GM18505 (cell line): ENCODE data around the gene CTDSPL.

Experiments
- ATAC-seq: cut with Tn5 transposase; IDR thresholded peaks from one replicate; pipeline ENCODE4 v1.9.1; 2021; ENCODE audit not compliant: unreplicated experiment
- POLR2A ChIP-seq: IDR thresholded peaks from 4 replicates; pipeline ENCODE4 v1.6.1; 2011; ENCODE audit warnings: borderline replicate concordance; ENCODE audit not compliant: insufficient read depth, insufficient read length; ENCODE audit errors: extremely low read depth

Gene CTDSPL

DNA sequence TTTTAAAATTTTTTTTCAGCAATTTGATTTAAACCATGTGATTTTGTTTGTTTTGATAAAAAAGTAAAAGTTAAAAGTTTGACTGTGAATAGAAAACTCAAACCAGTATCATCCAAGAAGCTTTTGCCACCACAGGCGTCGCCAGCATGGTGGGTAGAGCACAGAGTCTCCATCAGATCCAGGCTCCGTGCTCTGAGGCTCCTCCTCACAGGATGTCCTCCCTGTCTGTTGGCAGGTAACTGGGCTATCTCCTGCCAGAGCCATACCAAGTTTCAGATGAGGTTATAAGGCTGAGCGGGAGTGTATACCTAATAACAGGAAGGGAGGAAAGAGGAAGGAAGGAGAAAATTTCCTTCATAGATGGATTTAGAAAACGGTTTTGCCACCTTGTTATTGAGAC is 28.8 kb downstream of the CTDSPL start:
- no peak for ATAC-seq
- TF ChIP-seq POLR2A = no peak

- TF ChIP-seq POLR2A = no peak
- ATAC-seq = no peak
These were observed 29.5 kb downstream of the CTDSPL start for GRCh38 chr3:37891227-37891626.

- ATAC-seq = no peak
- TF ChIP-seq POLR2A = no peak
These were observed 31.4 kb downstream of the CTDSPL start for GRCh38 chr3:37892927-37893600.

DNA sequence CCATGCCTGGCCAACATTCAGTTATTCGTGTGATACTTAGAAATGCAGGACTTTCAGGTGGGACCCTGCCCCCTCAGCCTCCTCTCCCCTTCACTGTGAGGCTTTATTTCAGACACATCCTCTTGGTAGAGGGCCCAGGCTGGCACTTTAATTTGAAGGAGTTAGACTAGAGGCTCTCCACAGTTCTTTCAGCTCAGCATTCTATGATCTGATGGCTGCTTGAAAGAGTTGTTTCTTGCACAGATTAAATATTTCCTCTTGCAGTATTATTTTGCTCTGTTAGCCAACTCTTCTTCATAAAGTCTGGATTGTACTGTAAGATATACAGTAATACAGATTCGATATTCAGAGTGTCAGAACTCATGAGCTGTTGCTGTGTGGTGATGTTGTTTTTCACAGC is 35.1 kb downstream of the CTDSPL start:
- no peak for ATAC-seq
- no peak for TF ChIP-seq POLR2A

DNA sequence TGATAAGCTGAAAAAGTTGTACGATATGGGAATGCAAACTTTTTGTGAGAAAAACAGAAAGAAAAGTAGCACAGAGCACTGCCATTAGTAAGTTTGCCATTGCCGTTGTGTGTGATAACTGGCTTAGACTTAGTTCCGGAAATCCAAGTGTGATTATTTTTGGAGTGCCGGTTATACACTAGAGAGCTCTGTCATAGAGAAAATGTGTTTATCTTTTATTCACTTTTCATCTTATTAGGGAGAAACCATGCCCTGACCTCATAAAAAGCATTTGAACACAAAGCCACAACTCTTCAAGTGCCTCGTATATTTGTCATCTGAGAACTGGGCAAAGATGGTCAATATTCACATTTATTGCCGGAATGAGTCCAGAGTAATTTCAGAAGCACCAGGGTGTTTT is 36.1 kb downstream of the CTDSPL start:
- no peak for TF ChIP-seq POLR2A
- ATAC-seq = no peak

GRCh38 chr3:37898424-37898823 is 36.7 kb downstream of the CTDSPL start:
- ATAC-seq = no peak
- no peak for TF ChIP-seq POLR2A

- ATAC-seq = no peak
- TF ChIP-seq POLR2A = no peak
These were observed 37.5 kb downstream of the CTDSPL start for GRCh38 chr3:37899101-37899707.

DNA sequence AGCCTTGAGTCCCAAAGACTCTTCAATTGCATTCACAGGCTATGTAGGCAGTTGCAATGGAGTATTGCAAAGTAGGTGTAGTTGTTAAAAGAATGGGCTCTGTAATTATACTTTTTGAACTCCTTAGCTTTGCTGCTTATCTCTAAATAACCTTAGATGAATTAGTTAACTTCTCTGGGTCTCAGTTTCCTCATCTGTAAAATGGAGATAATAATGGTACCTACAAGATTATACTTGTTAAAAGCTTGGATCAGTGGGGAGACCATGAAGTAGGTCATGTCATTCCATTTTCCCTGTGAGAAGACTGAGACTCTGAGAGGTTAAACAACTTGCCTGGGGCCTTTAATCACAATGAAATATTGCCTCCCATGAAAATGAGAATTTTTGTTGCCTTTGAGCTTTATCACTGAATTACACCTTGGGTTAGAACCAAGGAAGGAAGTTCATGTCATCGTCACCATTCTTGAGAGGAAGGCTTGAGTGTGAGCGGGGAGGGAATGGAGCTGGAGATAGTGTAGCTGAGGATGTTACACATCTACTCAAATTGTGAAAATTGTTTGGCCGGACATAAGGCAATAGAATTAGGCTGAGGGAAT is 38.1 kb downstream of the CTDSPL start:
- TF ChIP-seq POLR2A = no peak
- no peak for ATAC-seq

DNA sequence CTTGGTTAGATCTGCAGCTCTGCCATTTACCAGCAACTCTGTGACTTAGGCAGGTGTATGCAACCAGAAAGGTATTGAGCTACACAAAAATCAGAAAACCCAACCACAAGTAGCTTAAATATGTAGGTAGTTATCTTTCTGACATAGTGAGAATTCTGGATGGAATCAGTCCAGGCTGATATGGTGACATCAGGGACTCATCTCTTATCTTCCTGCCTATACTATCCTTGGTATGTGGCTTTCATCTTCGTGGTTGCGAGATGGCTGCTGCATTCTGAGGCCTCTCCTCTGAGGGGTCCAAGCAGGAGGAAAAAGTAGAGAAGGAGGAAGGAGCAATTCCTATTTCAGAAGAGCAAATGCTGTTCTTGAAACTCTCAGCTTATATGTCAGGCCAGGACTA is 40.0 kb downstream of the CTDSPL start:
- no peak for ATAC-seq
- no peak for TF ChIP-seq POLR2A

DNA sequence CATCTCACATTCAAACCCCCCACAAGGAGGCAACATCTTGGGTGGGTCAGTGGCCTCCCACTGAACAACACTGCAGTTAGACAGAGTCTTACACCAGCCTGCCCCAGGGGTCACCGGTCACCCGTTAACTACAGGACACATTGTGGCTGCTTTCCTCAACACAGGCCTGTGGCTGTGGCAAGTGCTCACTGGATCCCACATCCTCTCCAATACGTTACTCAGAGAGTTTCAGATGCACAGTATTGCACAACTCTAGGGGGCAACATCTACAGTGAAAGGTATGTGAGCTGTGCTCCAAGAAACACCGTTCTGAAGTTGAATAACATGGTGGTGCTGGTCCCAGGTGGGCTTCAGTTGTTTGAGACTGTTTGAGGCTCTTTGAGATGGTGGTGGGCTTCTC is 41.0 kb downstream of the CTDSPL start:
- no peak for ATAC-seq

DNA sequence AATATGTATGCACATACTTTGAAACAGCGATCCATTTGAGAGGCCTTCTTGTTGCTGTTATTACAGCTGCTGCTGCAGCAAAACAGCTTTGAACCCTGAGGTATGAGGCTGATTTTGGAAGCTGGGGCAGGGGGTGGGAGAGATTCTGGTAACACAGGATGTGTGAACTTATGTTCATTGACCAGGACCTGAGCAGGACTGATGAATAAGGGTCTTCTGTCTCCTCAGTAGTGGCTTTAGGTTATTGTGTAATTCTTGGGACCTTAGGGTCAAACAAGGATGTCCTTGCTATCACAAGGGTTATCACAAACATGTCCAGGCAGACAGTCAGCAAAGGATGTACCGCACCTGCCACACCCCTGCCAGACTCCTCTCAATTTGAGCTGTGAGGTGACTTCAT is 41.6 kb downstream of the CTDSPL start:
- TF ChIP-seq POLR2A = no peak
- ATAC-seq = no peak

More for the DNA sequence above, 41.0 kb downstream of the CTDSPL start:
- TF ChIP-seq POLR2A = no peak

DNA sequence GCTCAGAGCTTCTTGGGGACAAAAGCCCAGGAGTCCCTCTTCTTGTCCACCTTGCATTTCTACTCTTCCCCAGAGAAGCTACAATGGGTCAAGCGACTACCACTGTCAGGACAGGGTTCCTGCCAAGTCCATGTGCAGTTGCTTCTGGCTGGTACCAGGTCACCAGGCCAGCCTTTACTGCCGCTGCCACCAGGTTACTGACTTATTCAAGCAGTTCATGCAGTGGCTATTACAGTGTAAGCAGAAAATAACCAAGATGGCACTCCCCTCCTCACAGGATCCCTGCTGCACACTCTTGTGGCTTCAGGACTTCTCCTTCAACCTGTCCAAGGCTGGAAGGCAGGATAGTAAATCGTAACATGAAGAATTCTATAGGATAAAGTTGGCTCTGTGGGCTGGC is 42.1 kb downstream of the CTDSPL start:
- ATAC-seq = no peak
- no peak for TF ChIP-seq POLR2A

GRCh38 chr3:37904601-37905000 is 42.9 kb downstream of the CTDSPL start:
- ATAC-seq = no peak
- no peak for TF ChIP-seq POLR2A

DNA sequence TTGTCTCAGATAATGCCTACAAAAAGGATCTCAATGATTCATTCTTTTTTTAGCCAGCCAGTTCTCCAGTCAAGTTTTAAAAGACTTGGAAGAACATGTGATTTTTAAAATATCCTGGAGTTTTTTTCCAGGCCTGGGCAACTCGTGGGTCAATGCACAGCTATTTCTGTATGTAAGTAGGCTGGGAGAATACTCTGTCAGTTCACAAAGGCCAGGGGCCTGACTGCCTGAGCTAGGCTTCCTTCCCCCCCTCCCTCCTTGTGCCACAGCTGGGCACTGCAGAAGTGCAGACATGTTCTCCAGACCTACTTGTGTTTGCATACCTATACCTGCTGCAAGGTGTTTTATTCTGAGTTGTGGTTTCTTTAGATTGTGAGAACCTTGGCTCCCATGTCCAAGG is 43.7 kb downstream of the CTDSPL start:
- ATAC-seq = no peak
- no peak for TF ChIP-seq POLR2A
